Parathyroid adenoma (tissue), 2 donors: Measurements from ENCODE around the gene TBCCD1.
"Not testable (repeated sequence)": the region's sequence is repeated elsewhere in the genome, so short reads cannot be mapped to it uniquely, and the experiment has no call there.

ENCODE experiments used
- H2AFZ ChIP-seq: fragments of 300-600 bp; sonication (generic); one replicate; pipeline ENCODE4 v1.7.0; 2017; ENCODE audit warnings: antibody characterized with exemption, mild to moderate bottlenecking
- H3K27ac ChIP-seq: fragments of 300-600 bp; sonication (generic); one replicate; pipeline ENCODE4 v1.7.0; 2017
- H3K27me3 ChIP-seq: fragments of 300-600 bp; sonication (generic); one replicate; pipeline ENCODE4 v1.7.0; 2017; ENCODE audit warnings: low read length; ENCODE audit not compliant: control insufficient read depth, insufficient read depth
- H3K36me3 ChIP-seq: fragments of 300-600 bp; sonication (generic); one replicate; pipeline ENCODE4 v1.7.0; 2017; ENCODE audit warnings: low read length; ENCODE audit not compliant: control insufficient read depth, insufficient read depth
- H3K4me1 ChIP-seq: fragments of 300-600 bp; sonication (generic); one replicate; pipeline ENCODE4 v1.7.0; 2017; ENCODE audit warnings: control low read depth
- H3K4me2 ChIP-seq: fragments of 300-600 bp; sonication (generic); one replicate; pipeline ENCODE4 v1.7.0; 2017; ENCODE audit warnings: low read length
- H3K4me3 ChIP-seq: fragments of 300-600 bp; sonication (generic); one replicate; pipeline ENCODE4 v1.7.0; 2017; ENCODE audit warnings: low read depth, low read length
- H3K79me2 ChIP-seq: fragments of 300-600 bp; sonication (generic); one replicate; pipeline ENCODE4 v1.7.0; 2017; ENCODE audit warnings: control low read depth
- H3K9ac ChIP-seq: fragments of 300-600 bp; sonication (generic); one replicate; pipeline ENCODE4 v1.7.0; 2017; ENCODE audit warnings: mild to moderate bottlenecking
- H3K9me3 ChIP-seq: fragments of 300-600 bp; sonication (generic); one replicate; pipeline ENCODE4 v1.7.0; 2017; ENCODE audit warnings: low read length; ENCODE audit not compliant: control insufficient read depth
- TF ChIP-seq, protein P1 (sequence below): fragments of 300-600 bp; sonication (generic); IDR thresholded peaks from one replicate; pipeline ENCODE4 v1.7.0; 2017; ENCODE audit warnings: antibody characterized with exemption, mild to moderate bottlenecking
- donor health status: primary hyperparathyroidism.

Gene TBCCD1

DNA sequence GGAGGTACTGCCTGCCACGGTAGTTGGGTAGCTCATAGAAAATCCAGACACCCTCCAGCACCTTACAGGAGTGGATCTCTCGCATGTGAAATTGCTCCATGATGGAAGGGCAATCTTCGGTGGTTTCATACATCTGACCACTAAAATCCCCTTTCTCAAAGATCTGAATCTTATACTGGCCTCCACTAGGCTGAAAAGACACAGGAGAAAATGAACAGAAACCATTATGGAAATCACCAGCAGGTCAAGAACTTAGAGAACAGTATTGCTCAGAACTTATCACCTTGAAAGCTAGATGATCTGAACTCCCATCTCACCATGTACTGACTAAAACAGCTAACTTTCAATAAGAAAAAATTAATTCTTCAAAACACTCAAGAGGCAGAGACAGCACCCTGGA is 28.4 kb downstream of the TBCCD1 start:
- Histone ChIP-seq H2AFZ (no peak overlapping the region), H3K9me3 (no peaks in the 10 kb centered on the region), H3K36me3 (no peaks in the 10 kb centered on the region), H3K9ac (no peak overlapping the region), H3K27ac (no peak overlapping the region), H3K4me1 (peaks cover 20% of the 10 kb centered on the region), H3K4me3 (no peak overlapping the region), H3K4me2 (no peak overlapping the region), H3K27me3 (no peaks in the 10 kb centered on the region), H3K79me2 (no peaks in the 10 kb centered on the region)
- TF ChIP-seq, protein P1, sequence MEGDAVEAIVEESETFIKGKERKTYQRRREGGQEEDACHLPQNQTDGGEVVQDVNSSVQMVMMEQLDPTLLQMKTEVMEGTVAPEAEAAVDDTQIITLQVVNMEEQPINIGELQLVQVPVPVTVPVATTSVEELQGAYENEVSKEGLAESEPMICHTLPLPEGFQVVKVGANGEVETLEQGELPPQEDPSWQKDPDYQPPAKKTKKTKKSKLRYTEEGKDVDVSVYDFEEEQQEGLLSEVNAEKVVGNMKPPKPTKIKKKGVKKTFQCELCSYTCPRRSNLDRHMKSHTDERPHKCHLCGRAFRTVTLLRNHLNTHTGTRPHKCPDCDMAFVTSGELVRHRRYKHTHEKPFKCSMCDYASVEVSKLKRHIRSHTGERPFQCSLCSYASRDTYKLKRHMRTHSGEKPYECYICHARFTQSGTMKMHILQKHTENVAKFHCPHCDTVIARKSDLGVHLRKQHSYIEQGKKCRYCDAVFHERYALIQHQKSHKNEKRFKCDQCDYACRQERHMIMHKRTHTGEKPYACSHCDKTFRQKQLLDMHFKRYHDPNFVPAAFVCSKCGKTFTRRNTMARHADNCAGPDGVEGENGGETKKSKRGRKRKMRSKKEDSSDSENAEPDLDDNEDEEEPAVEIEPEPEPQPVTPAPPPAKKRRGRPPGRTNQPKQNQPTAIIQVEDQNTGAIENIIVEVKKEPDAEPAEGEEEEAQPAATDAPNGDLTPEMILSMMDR, result no peak

DNA sequence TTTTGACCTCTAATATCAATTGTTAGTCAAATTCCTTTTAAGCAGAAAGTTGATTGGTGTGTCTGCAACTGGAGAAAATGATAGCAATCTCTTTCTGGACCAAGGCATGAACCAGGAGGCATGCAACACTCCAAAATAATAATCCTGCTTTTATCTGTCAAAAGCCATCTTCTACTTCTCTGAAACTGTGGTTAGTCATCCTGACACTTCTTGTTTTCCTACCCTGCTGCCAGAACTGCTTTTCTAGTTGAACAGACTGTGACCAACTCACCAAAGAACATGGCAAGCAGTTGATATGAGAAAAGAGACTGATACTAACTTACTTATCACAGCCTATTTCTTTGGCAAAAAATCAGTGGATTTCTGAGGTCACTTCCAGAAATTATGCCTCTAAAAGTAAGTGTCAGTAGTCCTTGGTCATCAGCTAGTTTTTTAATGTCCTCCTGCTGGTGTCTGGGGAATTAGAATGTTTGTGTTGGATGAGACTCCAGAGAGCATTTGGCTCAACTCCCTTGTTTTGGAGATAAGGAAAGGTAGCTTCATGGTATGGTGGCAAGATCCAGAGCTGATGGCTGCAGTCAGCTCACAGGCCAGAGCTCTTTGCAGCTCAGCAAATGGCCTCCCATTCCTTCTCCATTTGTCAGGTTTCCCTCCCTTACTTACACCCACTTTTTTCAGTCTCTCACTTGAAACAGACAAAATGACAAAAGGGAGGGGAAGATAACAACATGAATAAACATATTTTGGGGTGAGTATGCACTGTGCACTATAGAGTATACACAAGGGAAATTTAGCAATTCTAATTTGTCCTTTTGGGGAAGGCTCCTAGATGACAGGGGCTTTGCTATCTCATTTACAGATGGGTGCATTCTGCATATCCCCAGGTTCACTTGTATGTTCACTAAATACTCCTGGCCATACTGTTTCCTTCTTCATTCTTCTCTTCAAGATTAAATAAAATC is 30.0 kb downstream of the TBCCD1 start:
- H3K27me3 ChIP-seq, result no peaks in the 10 kb centered on the region
- no peaks in the 10 kb centered on the region for H3K79me2 ChIP-seq
- peaks cover 25% of the 10 kb centered on the region for H3K4me1 ChIP-seq
- H3K9me3 ChIP-seq, result no peaks in the 10 kb centered on the region
- peak overlapping the region; percentile 51 for H3K27ac ChIP-seq
- peak overlapping the region; percentile 39 for H2AFZ ChIP-seq
- H3K36me3 ChIP-seq, result no peaks in the 10 kb centered on the region
- H3K9ac ChIP-seq, result no peak overlapping the region
- no peak overlapping the region for H3K4me3 ChIP-seq
- TF ChIP-seq, protein P1, result no peak
- no peak overlapping the region for H3K4me2 ChIP-seq

DNA sequence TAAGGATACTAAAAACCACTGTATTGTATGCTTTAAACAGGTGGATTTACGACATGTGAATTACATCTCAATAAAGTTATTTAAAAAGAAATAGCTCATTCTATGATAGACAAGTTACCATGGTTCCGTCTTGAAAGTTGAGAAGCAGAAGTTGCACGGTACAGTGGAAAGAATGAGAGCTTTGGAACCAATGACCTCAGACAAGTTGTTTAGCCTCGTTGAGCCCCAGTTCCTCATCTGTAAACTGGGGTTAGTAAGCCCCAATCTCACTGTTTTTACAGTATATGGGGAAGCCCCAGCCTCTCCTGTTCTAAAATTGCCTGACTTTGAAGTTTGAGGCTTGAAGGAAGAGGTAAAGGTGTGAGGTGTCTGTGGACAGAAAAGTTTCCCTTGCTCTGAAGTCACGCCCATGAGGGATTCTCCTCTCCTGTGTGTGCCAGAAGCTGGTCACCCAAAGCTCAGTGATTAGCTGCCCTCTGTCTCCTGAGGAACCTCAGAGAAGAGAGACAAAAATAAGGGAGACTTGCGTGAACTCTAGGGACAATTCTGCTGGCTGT is 32.9 kb downstream of the TBCCD1 start:
- Histone ChIP-seq H3K36me3 (no peaks in the 10 kb centered on the region), H3K9ac (no peak overlapping the region), H3K4me3 (no peak overlapping the region), H3K4me1 (peaks cover 29% of the 10 kb centered on the region), H3K9me3 (no peaks in the 10 kb centered on the region), H3K4me2 (no peak overlapping the region), H3K27ac (no peak overlapping the region), H3K79me2 (no peaks in the 10 kb centered on the region), H2AFZ (peak overlapping the region; percentile 10), H3K27me3 (no peaks in the 10 kb centered on the region)
- TF ChIP-seq, protein P1, result no peak

DNA sequence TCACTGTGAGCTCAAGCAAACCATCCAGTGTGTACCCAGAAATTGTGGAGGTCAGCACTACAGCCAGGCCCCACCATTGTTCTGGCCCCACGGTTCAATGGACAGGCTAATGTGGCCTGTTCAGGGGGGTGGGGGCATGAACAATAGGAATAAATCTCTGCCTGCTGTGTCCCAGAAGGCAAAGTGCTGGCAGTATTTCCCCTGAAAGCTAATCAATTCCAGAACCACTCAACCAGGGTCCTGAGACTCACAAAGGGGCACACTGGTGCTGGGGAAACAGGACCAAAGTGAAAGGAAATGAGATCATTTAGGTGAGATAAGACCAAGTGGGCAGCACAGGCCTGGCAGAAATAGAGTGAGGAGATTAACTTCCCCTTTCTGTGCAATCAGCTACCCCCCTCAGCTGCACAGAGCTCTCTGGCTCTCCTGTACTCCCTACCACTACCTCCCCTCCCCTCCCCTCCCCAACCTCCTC is 34.5 kb downstream of the TBCCD1 start:
- Histone ChIP-seq H3K36me3 (no peaks in the 10 kb centered on the region), H3K79me2 (no peaks in the 10 kb centered on the region), H3K4me3 (no peak overlapping the region), H3K4me1 (peaks cover 29% of the 10 kb centered on the region), H3K4me2 (no peak overlapping the region), H3K27me3 (no peaks in the 10 kb centered on the region), H3K27ac (no peak overlapping the region), H3K9ac (no peak overlapping the region), H3K9me3 (no peaks in the 10 kb centered on the region), H2AFZ (no peak overlapping the region)
- TF ChIP-seq, protein P1, result no peak

DNA sequence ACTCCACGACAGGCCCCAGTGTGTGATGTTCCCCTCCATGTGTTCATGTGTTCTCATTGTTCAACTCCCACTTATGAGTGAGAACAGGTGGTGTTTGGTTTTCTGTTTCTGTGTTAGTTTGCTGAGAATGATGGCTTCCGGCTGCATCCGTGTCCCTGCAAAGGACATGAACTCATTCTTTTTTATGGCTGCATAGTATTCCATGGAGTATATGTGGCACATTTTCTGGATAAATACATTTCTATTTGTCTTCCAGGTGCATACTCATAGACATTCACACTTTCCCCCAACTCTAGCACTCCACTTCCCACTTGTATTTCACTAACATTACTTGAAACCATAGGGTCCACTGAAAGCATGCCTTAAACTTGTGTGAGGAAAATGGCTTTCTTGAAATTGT is 35.4 kb downstream of the TBCCD1 start:
- H3K27ac ChIP-seq, H3K36me3 ChIP-seq, H3K9me3 ChIP-seq, H3K9ac ChIP-seq, H3K79me2 ChIP-seq, H3K4me2 ChIP-seq, H2AFZ ChIP-seq, H3K27me3 ChIP-seq, H3K4me3 ChIP-seq: not testable (repeated sequence)
- peaks cover 23% of the 10 kb centered on the region for H3K4me1 ChIP-seq
